K562 treated with DMSO at 1 percent for 24 hours (cell line): ENCODE results near the gene PHACTR3. TPM values are rescaled to one million over a fixed set of nuclear protein-coding genes. Genes with fewer than 3 reads are reported as not detected.

Experiments used
- total RNA-seq: library from RNA; unstranded; fragments of 300-600 nt; gene quantifications from 2 replicates; pipeline ENCODE4 v1.2.3, GENCODE V29; 2022; ENCODE audit warnings: low read depth; ENCODE audit not compliant: insufficient read depth

Gene PHACTR3
- not detected in 2 replicates for total RNA-seq

GRCh38 chr20:59603781-59604541 is at the start of gene PHACTR3:
TSS of gene PHACTR3 (plus strand) at chr20:59604540. CDS start at chr20:59605015, 475 bp downstream.

